NOMO-1 treated with dmso at 0.1 percent for 144 hours (cell line): ENCODE results near the gene IRAK3.
"Not testable (repeated sequence)": the region's sequence is repeated elsewhere in the genome, so short reads cannot be mapped to it uniquely, and the experiment has no call there.

Experiments used
- DNase-seq: peaks from one replicate; lab custom pipeline; 2025; ENCODE audit not compliant: unreplicated experiment; lab: John Stamatoyannopoulos, UW

Gene IRAK3

GRCh38 chr12:66302827-66303169 is 113.8 kb downstream of the IRAK3 start:
- DNase-seq = no peak

GRCh38 chr12:66303316-66303804 is 114.3 kb downstream of the IRAK3 start:
- not testable (repeated sequence) for DNase-seq
